ENCODE results near the gene SPAG6. TPM values are rescaled to one million over a fixed set of nuclear protein-coding genes. Genes with fewer than 3 reads are reported as not detected.

Gene SPAG6
- total RNA-seq, 4 donors from 2014 or later: 0.19 TPM; not detected in 3

DNA sequence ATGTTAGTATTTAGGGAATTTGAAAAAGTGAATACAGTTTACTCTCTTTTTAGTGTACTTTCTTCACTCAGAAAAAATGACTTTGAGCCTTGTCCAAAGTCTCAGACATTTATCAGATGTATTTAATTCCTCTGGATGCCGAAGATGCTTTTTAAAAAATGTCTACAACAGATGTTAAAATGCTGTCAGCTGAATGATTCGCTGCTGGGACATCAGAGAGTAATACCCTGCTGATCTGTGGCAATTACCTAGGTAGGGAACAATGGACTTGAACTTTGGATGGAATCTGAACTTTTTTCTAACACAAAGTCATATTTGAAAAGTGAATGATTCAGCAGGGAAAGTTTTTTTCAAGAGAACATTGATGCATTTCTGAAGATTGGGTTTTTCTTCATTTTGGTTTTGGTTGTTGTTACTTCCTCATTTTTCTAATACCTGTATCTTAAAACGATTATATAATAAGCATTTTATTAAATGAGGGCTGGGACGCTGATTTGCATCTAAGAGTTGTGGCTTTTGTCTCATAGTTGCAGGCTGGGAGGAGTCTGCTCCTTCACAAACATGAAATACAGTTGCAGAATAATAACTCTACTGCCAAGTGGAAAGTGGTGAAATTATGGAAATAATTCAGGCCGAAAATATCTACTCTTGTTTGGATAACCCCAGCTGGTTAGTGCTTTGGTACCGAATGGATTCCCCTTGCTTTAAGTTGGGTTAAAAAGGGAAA, 98.0 kb downstream of the SPAG6 start:
- intact Hi-C loops (cut with DNase I): no loop called here
- TF ChIP-seq POLR2A (IDR thresholded peaks at IDR 0.05) (no peak), CTCF (IDR thresholded peaks at IDR 0.05) (no peak)
- no peaks in the 10 kb centered on the region for H3K36me3 ChIP-seq
- peaks cover 2 to 7% (median 4%) of the 10 kb centered on the region in 3 donors for H3K4me1 ChIP-seq
- peaks cover 0 to 12% (median 0%) of the 10 kb centered on the region in 4 donors for H3K27me3 ChIP-seq
- no peak overlapping the region for H3K4me3 ChIP-seq
- 73 to 77% methylated on average over 6 of the region's 6 CpGs for WGBS, 2 donors
- H3K9me3 ChIP-seq: no peaks in the 10 kb centered on the region
- no peak overlapping the region for H3K27ac ChIP-seq
- no peak for DNase-seq

DNA sequence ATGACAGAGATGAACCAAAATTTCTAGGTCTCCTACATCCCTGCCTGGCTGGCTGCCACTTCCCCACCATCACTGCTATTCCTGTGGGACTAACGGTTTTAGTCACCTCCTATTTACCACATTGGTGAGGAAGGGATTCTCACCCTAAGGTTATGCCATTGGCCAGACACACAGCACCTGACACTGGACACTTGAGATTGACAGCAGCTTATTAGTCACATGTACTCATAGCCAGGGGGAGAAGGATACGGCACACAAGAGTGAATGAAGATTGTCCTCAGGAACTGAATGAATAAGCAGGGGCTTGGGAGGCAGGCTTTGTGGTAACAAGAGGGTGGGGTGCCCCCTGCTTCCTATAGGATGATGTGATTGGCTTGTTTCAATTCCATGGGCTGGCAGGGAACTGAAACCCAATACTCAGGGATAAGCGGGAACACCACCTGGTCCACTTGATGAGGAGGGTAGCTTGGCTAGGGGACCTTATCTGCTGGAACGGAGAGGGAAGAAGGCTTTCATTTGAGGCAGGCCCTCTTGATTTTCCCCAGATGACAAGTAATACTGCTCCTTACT, 99.0 kb downstream of the SPAG6 start:
- no peak for TF ChIP-seq CTCF (IDR thresholded peaks at IDR 0.05)
- no peak for TF ChIP-seq POLR2A (IDR thresholded peaks at IDR 0.05)
- 82 to 85% methylated on average over 3 to 4 of the region's 4 CpGs for WGBS, 2 donors

GRCh38 chr10:22445495-22445894, 100.2 kb downstream of the SPAG6 start:
- no peaks in the 10 kb centered on the region for H3K4me1 ChIP-seq
- no peak for DNase-seq
- no peak overlapping the region for H3K4me3 ChIP-seq
- no peak overlapping the region for H3K27ac ChIP-seq
- intact Hi-C loops (cut with DNase I): no loop called here
- WGBS, 2 donors: 52 to 60% methylated on average over 3 of the region's 3 CpGs
- no peak for TF ChIP-seq CTCF (IDR thresholded peaks at IDR 0.05)
- TF ChIP-seq POLR2A (IDR thresholded peaks at IDR 0.05): no peak
- no peaks in the 10 kb centered on the region for H3K36me3 ChIP-seq
- H3K9me3 ChIP-seq: no peaks in the 10 kb centered on the region
- H3K27me3 ChIP-seq: peaks cover 0 to 12% (median 0%) of the 10 kb centered on the region in 4 donors

More for the DNA sequence above, 99.0 kb downstream of the SPAG6 start:
- no peaks in the 10 kb centered on the region for H3K4me1 ChIP-seq
- H3K4me3 ChIP-seq: no peak overlapping the region
- no peak overlapping the region for H3K27ac ChIP-seq
- peaks cover 0 to 12% (median 0%) of the 10 kb centered on the region in 4 donors for H3K27me3 ChIP-seq
- H3K9me3 ChIP-seq: no peaks in the 10 kb centered on the region
- H3K36me3 ChIP-seq: no peaks in the 10 kb centered on the region
- DNase-seq: no peak
- intact Hi-C loops (cut with DNase I): no loop called here

DNA sequence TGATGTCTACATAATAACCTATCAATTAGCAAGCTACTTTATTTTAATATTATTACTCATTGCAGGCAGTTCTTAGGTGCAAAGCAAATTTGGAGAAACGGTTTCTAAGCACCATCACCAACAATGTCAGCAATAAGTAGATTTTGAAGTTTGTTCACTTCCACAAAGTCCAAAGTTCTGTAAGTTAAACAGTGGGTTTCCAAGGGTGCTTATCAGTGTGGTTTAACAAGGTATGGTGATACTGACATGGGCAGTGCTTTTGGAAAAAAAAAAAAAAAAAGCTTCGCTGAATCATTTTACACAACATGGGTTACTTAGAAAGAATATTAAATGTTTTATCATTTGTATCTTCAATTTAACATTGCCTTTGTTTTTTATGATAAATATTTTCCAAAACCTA, 101.8 kb downstream of the SPAG6 start:
- intact Hi-C loops (cut with DNase I): no loop called here
- H3K4me1 ChIP-seq: no peaks in the 10 kb centered on the region
- no peak overlapping the region for H3K27ac ChIP-seq
- TF ChIP-seq CTCF (IDR thresholded peaks at IDR 0.05) (no peak), POLR2A (IDR thresholded peaks at IDR 0.05) (no peak)
- peaks cover 0 to 17% (median 0%) of the 10 kb centered on the region in 4 donors for H3K27me3 ChIP-seq
- no peaks in the 10 kb centered on the region for H3K9me3 ChIP-seq
- 85 to 86% methylated on average over 2 of the region's 2 CpGs for WGBS, 2 donors
- H3K4me3 ChIP-seq: no peak overlapping the region
- H3K36me3 ChIP-seq: no peaks in the 10 kb centered on the region
- DNase-seq: no peak

GRCh38 chr10:22451346-22451745, 106.0 kb downstream of the SPAG6 start:
- intact Hi-C loops (cut with DNase I): no loop called here
- Histone ChIP-seq H3K27ac (no peak overlapping the region), H3K27me3 (peaks cover 0 to 13% (median 0%) of the 10 kb centered on the region in 4 donors), H3K9me3 (no peaks in the 10 kb centered on the region), H3K4me3 (no peak overlapping the region), H3K4me1 (no peaks in the 10 kb centered on the region), H3K36me3 (no peaks in the 10 kb centered on the region)
- no peak for DNase-seq
- TF ChIP-seq POLR2A (IDR thresholded peaks at IDR 0.05) (no peak), CTCF (IDR thresholded peaks at IDR 0.05) (no peak)
- WGBS, 2 donors: 88 to 97% methylated on average over 5 to 7 of the region's 7 CpGs

Measured in esophagus squamous epithelium (tissue), 5 donors.